ENCODE measurements around the gene CASKIN1.

The CASKIN1 gene

GRCh38 chr16:2170080-2170479 is 26.3 kb downstream of the CASKIN1 start:
- H3K27ac ChIP-seq (ENCODE audit: low read depth, low read length, poor library complexity, severe bottlenecking): no peak overlapping the region
- no peaks in the 10 kb centered on the region for H3K79me2 ChIP-seq (ENCODE audit: insufficient read depth, low read length)
- no peaks in the 10 kb centered on the region for H3K27me3 ChIP-seq (ENCODE audit: insufficient read depth, low read length)
- no peaks in the 10 kb centered on the region for H3K4me1 ChIP-seq (ENCODE audit: insufficient read depth, low read length, severe bottlenecking)
- TF ChIP-seq CTCF (IDR thresholded peaks at IDR 0.05; ENCODE audit: low read length) (no peak), EZH2 (IDR thresholded peaks at IDR 0.05; ENCODE audit: borderline replicate concordance, low read length) (no peak)
- no peaks in the 10 kb centered on the region for H3F3A ChIP-seq (ENCODE audit: insufficient read depth, low read length)
- H3K9ac ChIP-seq (ENCODE audit: low read length): no peak overlapping the region
- no peaks in the 10 kb centered on the region for H3K9me2 ChIP-seq (ENCODE audit: low read depth, low read length)
- H3K36me3 ChIP-seq (ENCODE audit: insufficient read depth, low read length): peaks cover 50% of the 10 kb centered on the region
- no peak overlapping the region for H3K4me3 ChIP-seq (ENCODE audit: low read depth, low read length, poor library complexity, severe bottlenecking)
- no peak overlapping the region for H3K4me2 ChIP-seq (ENCODE audit: low read length)
- H2AFZ ChIP-seq (ENCODE audit: low read length): no peak overlapping the region
- no peaks in the 10 kb centered on the region for H4K20me1 ChIP-seq (ENCODE audit: insufficient read depth, low read length)
- no peaks in the 10 kb centered on the region for H3K9me3 ChIP-seq (ENCODE audit: low read length)

- Histone ChIP-seq H2AFZ (ENCODE audit: low read length) (no peak overlapping the region), H3K27me3 (ENCODE audit: insufficient read depth, low read length) (no peaks in the 10 kb centered on the region), H3K9ac (ENCODE audit: low read length) (no peak overlapping the region), H3F3A (ENCODE audit: insufficient read depth, low read length) (no peaks in the 10 kb centered on the region), H3K79me2 (ENCODE audit: insufficient read depth, low read length) (no peaks in the 10 kb centered on the region), H3K36me3 (ENCODE audit: insufficient read depth, low read length) (peaks cover 37% of the 10 kb centered on the region), H3K9me2 (ENCODE audit: low read depth, low read length) (no peaks in the 10 kb centered on the region), H3K4me2 (ENCODE audit: low read length) (no peak overlapping the region), H3K9me3 (ENCODE audit: low read length) (no peaks in the 10 kb centered on the region), H3K27ac (ENCODE audit: low read depth, low read length, poor library complexity, severe bottlenecking) (no peak overlapping the region), H3K4me3 (ENCODE audit: low read depth, low read length, poor library complexity, severe bottlenecking) (no peak overlapping the region), H3K4me1 (ENCODE audit: insufficient read depth, low read length, severe bottlenecking) (no peaks in the 10 kb centered on the region), H4K20me1 (ENCODE audit: insufficient read depth, low read length) (no peaks in the 10 kb centered on the region)
- TF ChIP-seq EZH2 (IDR thresholded peaks at IDR 0.05; ENCODE audit: borderline replicate concordance, low read length) (no peak), CTCF (IDR thresholded peaks at IDR 0.05; ENCODE audit: low read length) (no peak)
These were observed 29.3 kb downstream of the CASKIN1 start for GRCh38 chr16:2167068-2167638.

DNA sequence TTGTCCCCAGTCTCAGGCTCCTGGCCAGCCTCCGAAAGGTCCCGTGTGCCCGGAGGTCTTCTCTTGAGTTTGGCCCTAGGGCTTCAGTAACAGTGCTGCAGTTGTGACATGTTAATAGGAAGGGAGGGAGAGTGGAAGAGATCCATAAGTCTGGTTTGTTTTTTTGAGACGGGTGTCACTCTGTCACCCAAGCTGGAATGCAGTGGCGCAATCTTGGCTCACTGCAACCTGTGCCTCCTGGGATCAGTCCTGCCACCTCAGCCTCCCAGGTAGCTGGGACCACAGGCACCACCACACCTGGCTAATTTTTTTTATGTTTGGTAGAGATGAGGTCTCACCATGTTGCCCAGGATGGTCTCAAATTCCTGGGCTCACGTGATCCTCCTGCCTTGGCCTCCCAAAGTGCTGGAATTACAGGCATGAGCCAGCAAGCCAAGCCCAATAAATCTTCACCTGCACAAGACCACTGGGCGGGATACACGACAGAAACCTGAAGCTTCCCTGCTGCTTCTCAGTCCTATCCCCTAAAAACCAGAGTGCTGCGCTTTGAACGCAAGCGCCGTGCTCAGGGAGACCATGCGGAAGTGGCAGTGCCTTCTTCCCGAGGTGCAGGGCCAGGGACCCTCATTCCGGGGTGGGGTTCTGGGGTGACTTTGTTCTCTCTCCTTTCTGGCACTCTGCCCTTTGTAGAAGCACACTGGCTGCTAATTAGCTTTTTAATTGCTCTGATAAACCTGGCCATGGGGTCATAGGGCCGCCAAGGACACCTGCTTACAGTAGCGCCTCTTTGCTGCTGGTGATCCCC is 29.9 kb downstream of the CASKIN1 start:
- no peaks in the 10 kb centered on the region for H3K4me1 ChIP-seq (ENCODE audit: insufficient read depth, low read length, severe bottlenecking)
- no peaks in the 10 kb centered on the region for H3K27me3 ChIP-seq (ENCODE audit: insufficient read depth, low read length)
- no peak overlapping the region for H3K9ac ChIP-seq (ENCODE audit: low read length)
- no peak for TF ChIP-seq CTCF (IDR thresholded peaks at IDR 0.05; ENCODE audit: low read length)
- TF ChIP-seq EZH2 (IDR thresholded peaks at IDR 0.05; ENCODE audit: borderline replicate concordance, low read length): no peak
- no peaks in the 10 kb centered on the region for H3K9me3 ChIP-seq (ENCODE audit: low read length)
- no peaks in the 10 kb centered on the region for H3K9me2 ChIP-seq (ENCODE audit: low read depth, low read length)
- peaks cover 37% of the 10 kb centered on the region for H3K36me3 ChIP-seq (ENCODE audit: insufficient read depth, low read length)
- H3K27ac ChIP-seq (ENCODE audit: low read depth, low read length, poor library complexity, severe bottlenecking): no peak overlapping the region
- no peak overlapping the region for H2AFZ ChIP-seq (ENCODE audit: low read length)
- H4K20me1 ChIP-seq (ENCODE audit: insufficient read depth, low read length): no peaks in the 10 kb centered on the region
- no peaks in the 10 kb centered on the region for H3K79me2 ChIP-seq (ENCODE audit: insufficient read depth, low read length)
- H3F3A ChIP-seq (ENCODE audit: insufficient read depth, low read length): no peaks in the 10 kb centered on the region
- H3K4me3 ChIP-seq (ENCODE audit: low read depth, low read length, poor library complexity, severe bottlenecking): no peak overlapping the region
- H3K4me2 ChIP-seq (ENCODE audit: low read length): no peak overlapping the region
